Aorta (tissue), 5 donors: ENCODE data around the gene EDN1. TPM values are rescaled to one million over a fixed set of nuclear protein-coding genes. Genes with fewer than 3 reads are reported as not detected.

Experiments used
- ATAC-seq: fragments of 200-7000 bp; cut with Tn5 transposase; one replicate; pipeline ENCODE4 v1.9.1; 2022; ENCODE audit warnings: moderate library complexity; ENCODE audit not compliant: low FRiP score
- DNase-seq, 2 donors: peaks; one replicate each; pipeline ENCODE4 v3.0.0-alpha.2; 2020
- H3K27ac ChIP-seq, 2 donors: one replicate each; pipeline ENCODE4 v1.5.1; 2013; ENCODE audit warnings: low read length in 2 of 2, mild to moderate bottlenecking in 2 of 2, moderate library complexity in 2 of 2, control low read depth in 1 of 2, inconsistent platforms in 1 of 2, low read depth in 1 of 2
- H3K27me3 ChIP-seq, 2 donors: one replicate each; pipeline ENCODE4 v1.6.1; 2013; ENCODE audit warnings: control low read depth in 1 of 2, low read length in 1 of 2, mild to moderate bottlenecking in 1 of 2, moderate library complexity in 1 of 2; ENCODE audit not compliant: insufficient read depth in 2 of 2, control insufficient read depth in 1 of 2
- H3K36me3 ChIP-seq, 2 donors: one replicate each; pipeline ENCODE4 v1.6.1; 2013; ENCODE audit warnings: control low read depth in 1 of 2, low read length in 1 of 2, mild to moderate bottlenecking in 1 of 2; ENCODE audit not compliant: insufficient read depth in 2 of 2, control insufficient read depth in 1 of 2
- H3K4me1 ChIP-seq, 2 donors: one replicate each; pipeline ENCODE4 v1.6.1; 2013; ENCODE audit warnings: low read length in 2 of 2, control low read depth in 1 of 2, mild to moderate bottlenecking in 1 of 2, moderate library complexity in 1 of 2; ENCODE audit not compliant: insufficient read depth in 2 of 2, control insufficient read depth in 1 of 2
- H3K4me3 ChIP-seq, 2 donors: one replicate each; pipeline ENCODE4 v1.5.1; 2013; ENCODE audit warnings: low read length in 2 of 2, control low read depth in 1 of 2, mild to moderate bottlenecking in 1 of 2
- H3K9me3 ChIP-seq: one replicate; pipeline ENCODE4 v1.6.1; 2013; ENCODE audit warnings: mild to moderate bottlenecking, low read length; ENCODE audit not compliant: control insufficient read depth
- WGBS, 2 donors: extraction: QIAGEN DNeasy Blood & Tissue Kit; methylation state at CpG; one replicate each; pipeline ENCODE4 v1.1.7; 2013; 5-methylcytosine and 5-hydroxymethylcytosine counted together
- intact Hi-C, 2 donors: fragments of 100-400 bp; cut with DNase I; formaldehyde crosslinking; loops; one replicate each; pipeline versions ENCODE4 v1.14.2 to v1.15.0; 2022
- polyA plus RNA-seq, 2 donors: library from polyadenylated mRNA; stranded (reverse); fragments of 200-250 nt; gene quantifications; one replicate each; pipeline ENCODE4 v1.2.3, GENCODE V29; 2013
- total RNA-seq, 2 donors: library from RNA; stranded (reverse); fragmentation: NEBNext Ultra II Directional; extraction: Animal tissue kit (Norgen Biotek cat#: 25700); gene quantifications; one replicate each; pipeline ENCODE4 v1.2.1, GENCODE V29; 2021
- donor health status: healthy with polysubstance abuse.
- donor health status: Bipolar disorder and iron deficiency.
- donor health status: DM: no; HTN: no; CAD: no.
- donor health status: DM: no; HTN: no; CAD: no.
- donor health status: DM: yes; HTN: yes; CAD: no.

The EDN1 gene
- total and polyA plus RNA-seq, 4 donors, result 3.3 to 10.7 (median 6.7) TPM

DNA sequence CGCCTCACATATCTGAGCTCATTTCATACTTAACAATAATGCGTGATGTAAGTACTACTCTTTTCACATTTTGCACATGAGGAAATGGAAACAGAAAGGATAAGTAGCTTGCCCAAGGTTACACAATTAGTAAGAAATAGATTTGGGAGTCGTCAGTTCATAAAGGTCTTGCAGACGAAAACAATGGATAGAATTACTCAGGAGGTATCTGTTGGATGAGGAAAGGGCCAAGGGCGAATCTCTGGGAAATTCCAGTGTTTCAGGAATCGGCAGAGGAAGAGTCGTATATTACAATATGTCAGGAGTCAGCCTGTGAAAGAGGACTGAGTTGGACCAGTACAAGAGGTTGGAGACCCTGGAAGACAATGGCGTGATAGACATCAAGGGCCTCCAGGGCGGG, 12.8 kb upstream of the EDN1 start:
- 96 to 98% methylated on average over 9 of the region's 9 CpGs for WGBS, 2 donors
- intact Hi-C loops, result no loop called here

GRCh38 chr6:12278915-12279314, 11.2 kb upstream of the EDN1 start:
- Histone ChIP-seq H3K9me3 (no peaks in the 10 kb centered on the region), H3K27ac (no peak overlapping the region), H3K4me1 (peaks cover 0 to 3% of the 10 kb centered on the region in 2 donors), H3K4me3 (no peak overlapping the region), H3K27me3 (no peaks in the 10 kb centered on the region), H3K36me3 (no peaks in the 10 kb centered on the region)
- ATAC-seq, result no peak
- no peak for DNase-seq
- intact Hi-C loops, result no loop called here

More for the DNA sequence above, 12.8 kb upstream of the EDN1 start:
- no peaks in the 10 kb centered on the region for H3K36me3 ChIP-seq
- H3K27ac ChIP-seq, result no peak overlapping the region
- DNase-seq, result no peak
- H3K4me3 ChIP-seq, result no peak overlapping the region
- peaks cover 0 to 1% of the 10 kb centered on the region in 2 donors for H3K4me1 ChIP-seq
- no peak for ATAC-seq
- H3K27me3 ChIP-seq, result no peaks in the 10 kb centered on the region
- H3K9me3 ChIP-seq, result peaks cover 2% of the 10 kb centered on the region

DNA sequence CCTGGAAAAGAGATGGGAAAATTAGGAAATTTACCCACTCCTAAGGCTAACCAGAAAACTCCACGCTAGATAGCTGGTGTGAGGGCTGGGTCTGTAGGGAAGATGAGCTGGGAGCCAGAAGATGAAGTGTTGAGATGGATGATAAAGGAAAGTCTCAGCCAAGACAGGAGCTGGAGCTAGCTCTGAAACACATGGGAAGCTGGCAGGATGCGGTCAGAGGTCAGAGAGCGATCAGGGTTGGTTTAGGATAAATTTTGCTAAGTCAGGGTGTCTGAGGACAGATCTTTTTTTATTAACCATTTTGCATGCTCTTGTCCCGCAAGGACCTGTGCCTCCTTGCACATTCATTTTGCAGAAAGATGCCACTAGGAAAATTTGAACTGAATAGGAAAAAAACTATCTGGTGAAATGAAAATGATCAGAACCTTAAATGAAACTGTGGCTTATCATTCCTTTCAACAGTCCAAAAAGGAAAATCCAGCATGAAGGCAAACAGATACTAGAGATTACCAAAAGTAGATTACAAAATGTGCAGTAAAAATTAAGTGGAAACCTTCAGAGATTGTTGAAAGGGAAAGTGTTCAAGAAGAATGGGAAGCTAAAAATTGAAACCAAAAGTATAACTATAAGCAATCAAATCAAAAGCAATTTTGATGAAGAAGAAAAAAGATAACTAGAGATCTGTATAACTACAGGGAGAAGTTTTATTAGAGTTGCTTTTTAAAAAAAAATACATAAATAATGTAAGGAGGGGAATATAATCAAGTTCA, 10.7 kb upstream of the EDN1 start:
- peaks cover 0 to 3% of the 10 kb centered on the region in 2 donors for H3K4me1 ChIP-seq

DNA sequence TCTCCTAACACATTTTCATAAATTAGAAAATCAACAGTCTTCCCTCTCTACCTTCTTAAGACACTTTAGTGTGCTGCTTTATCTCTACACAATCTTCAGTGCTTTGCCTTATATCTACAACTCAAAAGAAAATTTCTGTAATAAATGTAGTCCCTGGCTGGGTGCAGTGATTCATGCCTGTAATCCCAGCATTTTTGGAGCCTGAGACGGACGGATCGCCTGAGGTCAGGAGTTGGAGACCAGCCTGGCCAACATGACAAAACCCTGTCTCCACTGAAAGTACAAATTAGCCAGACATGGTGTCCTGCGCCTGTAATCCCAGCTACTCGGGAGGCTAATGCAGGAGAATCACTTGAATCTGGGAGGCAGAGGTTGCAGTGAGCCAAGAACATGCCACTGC, 9.7 kb upstream of the EDN1 start:
- no peaks in the 10 kb centered on the region for H3K36me3 ChIP-seq
- H3K4me3 ChIP-seq, result no peak overlapping the region
- DNase-seq, result peak; percentile 55 to 84
- H3K27ac ChIP-seq, result no peak overlapping the region
- intact Hi-C loops, result no loop called here
- no peak for ATAC-seq
- no peaks in the 10 kb centered on the region for H3K27me3 ChIP-seq
- H3K4me1 ChIP-seq, result peaks cover 0 to 3% of the 10 kb centered on the region in 2 donors
- 15 to 25% methylated on average over 5 of the region's 5 CpGs for WGBS, 2 donors
- no peaks in the 10 kb centered on the region for H3K9me3 ChIP-seq

More for the DNA sequence above, 10.7 kb upstream of the EDN1 start:
- no peak overlapping the region for H3K27ac ChIP-seq
- H3K9me3 ChIP-seq, result no peaks in the 10 kb centered on the region
- H3K36me3 ChIP-seq, result no peaks in the 10 kb centered on the region
- H3K4me3 ChIP-seq, result no peak overlapping the region
- H3K27me3 ChIP-seq, result no peaks in the 10 kb centered on the region
- no peak for ATAC-seq
- DNase-seq, result no peak
- 92 to 93% methylated on average over 4 of the region's 4 CpGs for WGBS, 2 donors
- intact Hi-C loops, result no loop called here

DNA sequence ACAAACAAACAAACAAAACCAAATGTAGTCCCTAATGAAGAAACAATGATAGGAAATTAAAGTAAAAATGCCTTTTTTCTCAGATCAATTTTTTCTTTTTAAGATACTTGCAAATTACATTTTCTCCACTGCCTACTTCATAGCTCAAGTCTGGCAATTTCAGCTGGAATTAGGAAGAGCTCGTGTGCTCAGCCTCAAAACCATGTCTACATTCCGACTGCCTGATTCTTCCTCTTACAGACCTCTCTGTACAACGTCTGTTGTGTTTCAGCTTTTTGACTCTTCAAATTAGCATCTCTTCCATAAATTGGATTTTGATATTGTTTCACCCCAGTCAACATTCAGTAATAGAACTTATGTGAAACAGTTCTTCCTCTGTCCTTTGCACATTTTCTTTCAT, 9.3 kb upstream of the EDN1 start:
- peaks cover 0 to 3% of the 10 kb centered on the region in 2 donors for H3K4me1 ChIP-seq
- H3K9me3 ChIP-seq, result no peaks in the 10 kb centered on the region
- no peaks in the 10 kb centered on the region for H3K36me3 ChIP-seq
- H3K27ac ChIP-seq, result no peak overlapping the region
- no peak for DNase-seq
- intact Hi-C loops, result no loop called here
- H3K27me3 ChIP-seq, result no peaks in the 10 kb centered on the region
- no peak for ATAC-seq
- no peak overlapping the region for H3K4me3 ChIP-seq
- WGBS, 2 donors, result 87 to 89% methylated on average over 3 of the region's 3 CpGs

DNA sequence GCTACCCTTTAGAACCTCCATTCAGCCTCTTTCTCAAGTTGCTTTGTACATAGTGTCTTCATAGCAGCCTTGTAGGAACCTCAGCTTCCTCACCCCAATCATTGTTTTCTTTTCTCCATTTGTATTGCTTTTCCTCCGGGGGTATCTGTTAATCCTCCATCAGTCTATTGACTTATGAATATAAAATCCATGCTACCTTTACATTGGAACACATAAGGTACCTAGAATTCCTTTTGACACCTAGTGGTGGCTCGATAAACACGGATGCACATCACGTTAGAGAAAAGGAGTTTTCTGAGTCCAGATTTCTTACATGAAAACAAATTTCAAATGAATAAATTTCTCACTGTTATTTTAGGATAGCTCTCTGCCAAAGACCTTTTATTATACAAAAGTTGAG, 6.3 kb upstream of the EDN1 start:
- WGBS, 2 donors, result 12 to 14% methylated on average over 4 of the region's 4 CpGs
- no peak for ATAC-seq
- H3K27ac ChIP-seq, result peak overlapping the region; percentile 12 to 57
- intact Hi-C loops, result no loop called here
- no peaks in the 10 kb centered on the region for H3K36me3 ChIP-seq
- no peaks in the 10 kb centered on the region for H3K27me3 ChIP-seq
- peaks cover 0 to 3% of the 10 kb centered on the region in 2 donors for H3K4me1 ChIP-seq
- H3K9me3 ChIP-seq, result no peaks in the 10 kb centered on the region
- no peak overlapping the region for H3K4me3 ChIP-seq
- no peak for DNase-seq

DNA sequence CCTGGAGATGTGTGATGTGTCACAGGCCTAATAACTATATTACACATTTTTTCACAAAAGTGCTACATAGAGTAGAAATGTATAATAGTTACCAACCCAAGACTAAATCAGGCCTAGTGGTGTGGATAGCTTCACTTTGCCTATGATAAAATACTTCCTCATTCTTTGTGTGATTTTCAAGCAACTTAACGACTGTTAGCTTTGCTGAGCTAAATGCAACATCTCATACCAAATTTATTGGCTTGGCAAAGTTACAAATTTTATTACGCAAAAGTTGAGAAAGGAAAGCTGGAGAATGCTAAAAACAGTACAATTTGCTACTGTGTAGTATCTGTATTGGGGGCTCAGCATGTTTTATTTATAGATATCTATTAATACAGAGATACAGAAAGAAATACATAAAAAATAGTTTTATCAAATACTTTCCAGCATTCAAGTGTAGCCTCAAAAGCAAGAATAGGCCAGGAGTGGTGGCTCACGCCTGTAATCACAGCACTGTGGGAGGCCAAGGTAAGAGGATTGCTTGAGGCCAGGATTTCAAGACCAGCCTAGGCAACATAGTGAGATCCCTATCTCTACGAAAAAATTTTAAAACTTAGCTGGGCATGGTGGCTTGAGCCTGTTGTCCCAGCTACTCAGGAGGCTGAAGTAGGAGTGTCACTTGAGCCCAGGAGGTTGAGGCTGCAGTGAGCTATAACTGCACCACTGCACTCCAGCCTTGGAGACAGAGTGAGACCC, 3.6 kb upstream of the EDN1 start:
- no peaks in the 10 kb centered on the region for H3K9me3 ChIP-seq
- no peak overlapping the region for H3K27ac ChIP-seq
- no peaks in the 10 kb centered on the region for H3K36me3 ChIP-seq
- intact Hi-C loops, result no loop called here
- no peak for ATAC-seq
- peaks cover 0 to 3% of the 10 kb centered on the region in 2 donors for H3K4me1 ChIP-seq
- no peak for DNase-seq
- no peaks in the 10 kb centered on the region for H3K27me3 ChIP-seq
- WGBS, 2 donors, result 73 to 79% methylated on average over 4 of the region's 4 CpGs
- no peak overlapping the region for H3K4me3 ChIP-seq

GRCh38 chr6:12288211-12288618, 1.9 kb upstream of the EDN1 start:
- DNase-seq (no peak), ATAC-seq (no peak)
- intact Hi-C loops, result loop anchor here in 1 of 2 donors (2.0 kb wide), 1 partner anchor 315 kb away; no protein-coding TSS in a partner anchor
- Histone ChIP-seq H3K27me3 (no peaks in the 10 kb centered on the region), H3K36me3 (no peaks in the 10 kb centered on the region), H3K9me3 (no peaks in the 10 kb centered on the region), H3K4me3 (no peak overlapping the region), H3K4me1 (peaks cover 0 to 2% of the 10 kb centered on the region in 2 donors), H3K27ac (no peak overlapping the region)
- 82 to 88% methylated on average over 13 of the region's 13 CpGs for WGBS, 2 donors
